HepG2 (cell line): ENCODE measurements around the gene MIER2. TPM values are rescaled to one million over a fixed set of nuclear protein-coding genes. Genes with fewer than 3 reads are reported as not detected.

Experiments
- ATF2 ChIP-seq: sonication (generic); formaldehyde crosslinking; IDR thresholded peaks from 2 replicates; pipeline ENCODE4 v1.4.0; 2020; ENCODE audit warnings: missing genetic modification reagents
- NCOA1 ChIP-seq: sonication (generic); formaldehyde crosslinking; IDR thresholded peaks from 2 replicates; pipeline ENCODE4 v1.9.0; 2021; ENCODE audit warnings: missing genetic modification reagents
- POLR2AphosphoS2 ChIP-seq: IDR thresholded peaks from 2 replicates; pipeline ENCODE4 v1.6.1; 2011; ENCODE audit warnings: low read depth, low read length, improper control_type of control experiment
- PPARG ChIP-seq: conservative IDR thresholded peaks from 2 replicates; pipeline ENCODE4 v1.6.1; 2016; ENCODE audit warnings: missing biosample characterization, missing genetic modification reagents
- ZBTB25 ChIP-seq: IDR thresholded peaks from 2 replicates; pipeline ENCODE4 v1.6.1; 2018; ENCODE audit warnings: missing genetic modification reagents
- ZBTB4 ChIP-seq: sonication (generic); formaldehyde crosslinking; IDR thresholded peaks from 2 replicates; pipeline ENCODE4 v1.4.0; 2020; ENCODE audit warnings: missing genetic modification reagents, mild to moderate bottlenecking, borderline replicate concordance
- ZNF274 ChIP-seq: sonication (generic); formaldehyde crosslinking; IDR thresholded peaks from 2 replicates; pipeline ENCODE4 v1.5.1; 2020; ENCODE audit warnings: mild to moderate bottlenecking, missing genetic modification reagents
- ZNF619 ChIP-seq: sonication (generic); formaldehyde crosslinking; IDR thresholded peaks from 2 replicates; pipeline ENCODE4 v1.4.0; 2020; ENCODE audit warnings: mild to moderate bottlenecking, missing genetic modification reagents
- polyA plus RNA-seq, 8 experiments: library from polyadenylated mRNA; depleted of rRNA in 3 of 8; stranded (reverse) in 7 of 8; unstranded in 1 of 8; fragments of >200 nt; fragmentation: Illumina TruSeq in 4 of 8; extraction: Trizol in 4 of 8; gene quantifications; 2 replicates each; pipeline versions ENCODE4 v1.2.1 to v1.2.3, GENCODE V29; 2011 to 2016; ENCODE audit warnings: low read depth in 4 of 8, missing spikeins in 1 of 8, mixed read lengths in 1 of 8; ENCODE audit not compliant: insufficient read depth in 1 of 8
- total RNA-seq, 5 experiments: library from RNA; depleted of rRNA; stranded (reverse); fragments of >200 nt; fragmentation: Illumina TruSeq; extraction: Trizol; gene quantifications; 2 replicates each; pipeline ENCODE4 v1.2.3, GENCODE V29; 2016; ENCODE audit warnings: low read depth in 1 of 5

The MIER2 gene
- total and polyA plus RNA-seq, 2 of the 13 experiments (the other 11 are each of a cell fraction or from before 2014, with no cell fraction given) = 9.6 to 25.7 TPM

GRCh38 chr19:294946-295686, 49.5 kb downstream of the MIER2 start (continued):
- TF ChIP-seq ZBTB4 (no peak), ZBTB25 (CRISPR knock-in tag) (no peak), ATF2 (CRISPR knock-in tag) (no peak), POLR2AphosphoS2 (no peak), PPARG (CRISPR knock-in tag) (no peak), ZNF619 (CRISPR knock-in tag) (no peak), ZNF274 (CRISPR knock-in tag) (no peak), NCOA1 (CRISPR knock-in tag) (no peak)
- TF ChIP-seq, all 625 proteins: peak for 21
